Activated naive CD4-positive, alpha-beta T cell treated with anti-CD3 and anti-CD28 coated beads for 36 hours (primary cell): ENCODE data around the gene OR11H6. TPM values are rescaled to one million over a fixed set of nuclear protein-coding genes. Genes with fewer than 3 reads are reported as not detected.
"Not testable (repeated sequence)": the region's sequence is repeated elsewhere in the genome, so short reads cannot be mapped to it uniquely, and the experiment has no call there.

Source experiments
- CTCF ChIA-PET: fragments of 350-600 bp; sonication (Branson Sonifier 250); formaldehyde crosslinking; loops from one replicate; lab custom pipeline; 2021; ENCODE audit warnings: antibody characterized with exemption; lab: Charles Lee
- DNase-seq: peaks from one replicate; pipeline ENCODE4 v3.0.0-alpha.2; 2020
- H3K27ac Mint-ChIP-seq: one replicate; pipeline ENCODE4 v1.8.0; 2021; ENCODE audit warnings: mild to moderate bottlenecking, mixed read lengths
- H3K27me3 Mint-ChIP-seq: one replicate; pipeline ENCODE4 v1.8.0; 2021; ENCODE audit warnings: low read depth, mixed read lengths
- H3K36me3 Mint-ChIP-seq: one replicate; pipeline ENCODE4 v1.8.0; 2021; ENCODE audit warnings: low read depth, mixed read lengths
- H3K4me1 Mint-ChIP-seq: one replicate; pipeline ENCODE4 v1.8.0; 2021; ENCODE audit warnings: low read depth, mixed read lengths
- H3K4me3 Mint-ChIP-seq: one replicate; pipeline ENCODE4 v1.8.0; 2021; ENCODE audit warnings: mild to moderate bottlenecking, moderate library complexity, mixed read lengths
- H3K9me3 Mint-ChIP-seq: one replicate; pipeline ENCODE4 v1.8.0; 2021; ENCODE audit warnings: mixed read lengths
- intact Hi-C: fragments of 100-400 bp; cut with micrococcal nuclease; formaldehyde crosslinking; loops from one replicate; pipeline ENCODE4 v1.15.1; 2023
- total RNA-seq, 2 experiments: library from RNA; stranded (reverse); gene quantifications; one replicate each; pipeline ENCODE4 v1.2.3, GENCODE V29; 2021

Gene OR11H6
- total RNA-seq, 2 experiments from 2014 or later: not detected

DNA sequence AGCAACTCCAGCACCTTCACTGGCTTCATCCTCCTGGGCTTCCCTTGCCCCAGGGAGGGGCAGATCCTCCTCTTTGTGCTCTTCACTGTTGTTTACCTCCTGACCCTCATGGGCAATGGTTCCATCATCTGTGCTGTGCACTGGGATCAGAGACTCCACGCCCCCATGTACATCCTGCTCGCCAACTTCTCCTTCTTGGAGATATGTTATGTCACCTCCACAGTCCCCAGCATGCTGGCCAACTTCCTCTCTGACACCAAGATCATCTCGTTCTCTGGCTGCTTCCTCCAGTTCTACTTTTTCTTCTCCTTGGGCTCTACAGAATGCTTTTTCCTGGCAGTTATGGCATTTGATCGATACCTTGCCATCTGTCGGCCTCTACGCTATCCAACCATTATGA lies 26.1 kb upstream of the OR11H6 start:
- Mint-ChIP-seq H3K27ac (no peak overlapping the region), H3K4me3 (no peak overlapping the region), H3K4me1 (no peaks in the 10 kb centered on the region), H3K36me3 (no peaks in the 10 kb centered on the region), H3K9me3 (no peaks in the 10 kb centered on the region), H3K27me3 (peaks cover 2% of the 10 kb centered on the region)
- intact Hi-C loops: no loop called here
- no peak for DNase-seq
- CTCF ChIA-PET: no interaction called here

DNA sequence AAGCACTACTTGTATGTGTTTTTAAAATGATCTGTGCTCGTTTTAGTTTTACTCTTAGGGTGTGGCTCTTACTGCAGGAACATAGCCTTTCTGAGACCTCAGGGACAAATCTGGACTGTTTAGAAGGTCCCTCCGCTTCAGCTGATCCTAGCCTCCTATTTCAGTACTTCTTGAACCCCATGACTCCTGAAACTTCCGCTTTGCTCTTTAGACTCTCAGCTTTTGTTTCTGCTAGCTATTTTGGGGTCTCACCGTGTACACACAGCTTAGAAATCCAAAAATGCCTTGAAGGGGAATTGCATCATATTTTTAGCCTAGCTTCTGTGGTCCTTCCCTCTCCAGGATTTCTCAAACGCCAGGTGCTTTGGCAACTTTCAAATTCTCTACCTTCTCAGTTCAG lies 24.5 kb upstream of the OR11H6 start:
- Mint-ChIP-seq H3K27me3 (peaks cover 2% of the 10 kb centered on the region), H3K27ac (no peak overlapping the region), H3K9me3 (no peaks in the 10 kb centered on the region), H3K4me3 (no peak overlapping the region), H3K36me3 (no peaks in the 10 kb centered on the region), H3K4me1 (no peaks in the 10 kb centered on the region)
- intact Hi-C loops: no loop called here
- no peak for DNase-seq
- CTCF ChIA-PET: no interaction called here

DNA sequence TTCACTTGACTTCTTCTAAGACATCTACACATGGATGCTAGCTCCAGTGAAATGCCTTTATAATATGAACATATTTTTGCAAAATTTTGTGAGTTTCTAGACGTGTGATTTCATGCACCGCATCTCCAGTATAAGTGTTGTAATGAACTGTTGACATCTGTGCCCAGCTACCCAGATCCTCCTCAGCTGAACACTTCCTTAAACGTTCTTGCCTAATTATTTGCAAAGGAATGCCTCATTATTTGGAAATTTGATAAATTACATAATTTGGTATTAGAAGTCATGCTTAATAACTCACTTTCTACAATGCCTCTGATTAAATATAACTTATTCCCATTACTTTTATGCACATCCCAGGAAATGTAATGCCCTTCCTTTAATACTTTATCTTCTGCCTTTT lies 18.8 kb upstream of the OR11H6 start:
- intact Hi-C loops: no loop called here
- Mint-ChIP-seq H3K9me3 (no peaks in the 10 kb centered on the region), H3K4me3 (no peak overlapping the region), H3K36me3 (no peaks in the 10 kb centered on the region), H3K4me1 (no peaks in the 10 kb centered on the region), H3K27ac (no peak overlapping the region), H3K27me3 (no peaks in the 10 kb centered on the region)
- DNase-seq: no peak
- CTCF ChIA-PET: interaction anchor here (1.4 kb wide), 1 partner anchor 11 kb away, joined by 3 read pairs; no protein-coding TSS in a partner anchor

DNA sequence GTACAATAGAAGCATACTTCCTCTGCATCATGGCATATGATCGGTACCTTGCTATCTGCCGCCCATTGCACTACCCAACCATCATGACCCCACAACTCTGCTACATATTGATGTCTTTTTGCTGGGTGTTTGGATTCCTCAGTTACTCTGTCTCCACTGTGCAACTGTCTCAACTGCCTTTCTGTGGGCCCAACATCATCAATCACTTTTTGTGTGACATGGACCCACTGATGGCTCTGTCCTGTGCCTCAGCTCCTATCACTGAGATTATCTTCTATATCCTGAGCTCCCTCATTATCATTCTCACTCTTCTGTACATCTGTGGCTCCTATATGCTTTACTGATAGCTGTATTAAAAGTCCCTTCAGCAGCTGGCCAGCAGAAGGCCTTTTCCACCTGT lies 13.9 kb upstream of the OR11H6 start:
- no peaks in the 10 kb centered on the region for H3K4me1 Mint-ChIP-seq
- CTCF ChIA-PET: no interaction called here
- no peak overlapping the region for H3K4me3 Mint-ChIP-seq
- intact Hi-C loops: no loop called here
- no peaks in the 10 kb centered on the region for H3K27me3 Mint-ChIP-seq
- no peak for DNase-seq
- no peaks in the 10 kb centered on the region for H3K9me3 Mint-ChIP-seq
- no peaks in the 10 kb centered on the region for H3K36me3 Mint-ChIP-seq
- H3K27ac Mint-ChIP-seq: no peak overlapping the region

DNA sequence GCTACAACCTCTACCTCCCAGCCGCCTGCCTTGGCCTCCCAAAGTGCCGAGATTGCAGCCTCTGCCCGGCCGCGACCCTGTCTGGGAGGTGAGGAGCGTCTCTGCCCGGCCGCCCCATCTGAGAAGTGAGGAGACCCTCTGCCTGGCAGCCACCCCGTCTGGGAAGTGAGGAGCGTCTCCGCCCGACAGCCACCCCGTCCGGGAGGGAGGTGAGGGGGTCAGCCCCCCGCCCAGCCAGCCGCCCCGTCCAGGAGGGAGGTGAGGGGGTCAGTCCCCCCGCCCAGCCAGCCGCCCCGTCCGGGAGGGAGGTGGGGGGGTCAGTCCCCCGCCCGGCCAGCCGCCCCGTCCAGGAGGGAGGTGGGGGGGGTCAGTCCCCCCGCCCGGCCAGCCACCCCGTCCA lies 11.1 kb upstream of the OR11H6 start:
- H3K36me3 Mint-ChIP-seq, H3K27me3 Mint-ChIP-seq, DNase-seq, CTCF ChIA-PET, H3K4me3 Mint-ChIP-seq, intact Hi-C loops, H3K9me3 Mint-ChIP-seq, H3K27ac Mint-ChIP-seq, H3K4me1 Mint-ChIP-seq: not testable (repeated sequence)

DNA sequence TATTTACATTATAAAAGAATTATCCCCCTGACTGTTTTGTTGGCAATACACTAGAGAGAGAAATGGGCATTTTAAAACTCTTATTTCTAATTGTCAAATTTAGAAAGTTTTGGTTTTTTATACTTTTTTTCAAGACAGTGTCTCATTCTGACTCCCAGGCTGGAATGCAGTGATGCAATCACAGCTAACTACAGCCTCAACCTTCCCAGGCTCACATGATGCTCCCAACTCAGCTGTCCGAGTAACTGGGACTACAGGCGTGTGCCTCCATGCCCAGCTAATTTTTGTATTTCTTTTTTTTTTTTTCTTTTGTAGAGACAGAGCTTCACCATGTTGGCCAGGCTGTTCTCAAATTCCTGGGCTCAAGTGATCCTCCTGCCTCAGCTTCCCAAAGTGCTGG lies 8.3 kb upstream of the OR11H6 start:
- CTCF ChIA-PET: interaction anchor here (0.7 kb wide), 1 partner anchor 77 kb away, joined by 3 read pairs; no protein-coding TSS in a partner anchor

DNA sequence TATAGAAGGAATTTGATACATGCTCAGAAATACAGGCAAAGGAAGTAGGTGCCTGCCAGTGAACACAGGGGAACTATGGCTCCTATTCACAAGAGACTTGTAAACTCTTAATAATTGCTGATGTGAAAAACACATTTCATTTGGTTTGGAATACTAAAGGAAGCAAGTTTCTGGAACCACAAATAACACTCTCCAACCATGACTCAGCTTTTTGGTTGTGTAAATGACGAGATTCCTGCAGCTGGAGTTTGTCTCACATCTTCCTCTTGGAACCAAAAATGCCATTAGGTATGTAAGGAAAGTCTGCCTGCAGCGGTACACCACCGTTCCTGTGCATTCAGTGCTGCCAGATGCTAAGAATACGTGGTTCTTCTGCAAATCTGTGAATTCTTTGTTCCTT lies 4.5 kb upstream of the OR11H6 start:
- intact Hi-C loops: no loop called here
- Mint-ChIP-seq H3K4me3 (no peak overlapping the region), H3K27me3 (peaks cover 2% of the 10 kb centered on the region), H3K36me3 (no peaks in the 10 kb centered on the region), H3K27ac (no peak overlapping the region), H3K4me1 (no peaks in the 10 kb centered on the region), H3K9me3 (no peaks in the 10 kb centered on the region)
- CTCF ChIA-PET: no interaction called here
- DNase-seq: no peak

More for the DNA sequence above, 8.3 kb upstream of the OR11H6 start:
- Mint-ChIP-seq H3K4me3 (no peak overlapping the region), H3K4me1 (no peaks in the 10 kb centered on the region), H3K9me3 (no peaks in the 10 kb centered on the region), H3K27ac (no peak overlapping the region), H3K36me3 (no peaks in the 10 kb centered on the region), H3K27me3 (peaks cover 2% of the 10 kb centered on the region)
- DNase-seq: no peak
- intact Hi-C loops: no loop called here

DNA sequence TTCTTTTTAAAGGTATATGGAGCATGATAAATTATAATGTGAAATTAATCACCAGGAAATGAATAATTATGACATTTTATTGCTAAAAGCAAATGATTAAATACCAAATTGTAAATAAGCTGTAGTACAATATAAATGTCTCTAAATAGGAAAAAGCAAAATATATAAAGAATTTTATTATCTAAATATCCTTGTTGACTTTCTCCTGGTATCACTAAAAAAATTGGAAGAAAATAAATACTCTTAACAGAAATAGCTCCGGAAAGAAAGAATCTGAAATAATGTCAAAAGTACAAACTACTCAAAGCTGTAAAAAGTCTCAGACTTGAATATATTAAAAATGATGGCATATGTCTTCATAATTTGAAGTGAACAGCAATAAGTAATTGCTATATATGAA lies 5.2 kb downstream of the OR11H6 start, which contains the start of gene OR11H7:
OR11H7 (plus strand) TSS at position 301 of the 400 bp plus-strand sequence.
- DNase-seq: no peak
- CTCF ChIA-PET: no interaction called here
- peaks cover 9% of the 10 kb centered on the region for H3K9me3 Mint-ChIP-seq
- H3K4me1 Mint-ChIP-seq: no peaks in the 10 kb centered on the region
- H3K27me3 Mint-ChIP-seq: peaks cover 3% of the 10 kb centered on the region
- no peak within 1 kb of the TSS for H3K27ac Mint-ChIP-seq
- H3K4me3 Mint-ChIP-seq: no peak within 1 kb of the TSS
- no peaks in the 10 kb centered on the region for H3K36me3 Mint-ChIP-seq
- intact Hi-C loops: no loop called here

DNA sequence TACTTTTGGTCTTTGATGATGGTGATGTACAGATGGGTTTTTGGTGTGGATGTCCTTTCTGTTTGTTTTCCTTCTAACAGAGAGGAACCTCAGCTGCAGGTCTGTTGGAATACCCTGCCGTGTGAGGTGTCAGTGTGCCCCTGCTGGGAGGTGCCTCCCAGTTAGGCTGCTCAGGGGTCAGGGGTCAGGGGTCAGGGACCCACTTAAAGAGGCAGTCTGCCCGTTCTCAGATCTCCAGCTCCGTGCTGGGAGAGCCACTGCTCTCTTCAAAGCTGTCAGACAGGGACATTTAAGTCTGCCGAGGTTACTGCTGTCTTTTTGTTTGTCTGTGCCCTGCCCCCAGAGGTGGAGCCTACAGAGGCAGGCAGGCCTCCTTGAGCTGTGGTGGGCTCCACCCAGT lies 11.9 kb downstream of the OR11H6 start:
- H3K4me3 Mint-ChIP-seq, intact Hi-C loops, CTCF ChIA-PET, DNase-seq, H3K9me3 Mint-ChIP-seq, H3K36me3 Mint-ChIP-seq, H3K4me1 Mint-ChIP-seq, H3K27ac Mint-ChIP-seq, H3K27me3 Mint-ChIP-seq: not testable (repeated sequence)

DNA sequence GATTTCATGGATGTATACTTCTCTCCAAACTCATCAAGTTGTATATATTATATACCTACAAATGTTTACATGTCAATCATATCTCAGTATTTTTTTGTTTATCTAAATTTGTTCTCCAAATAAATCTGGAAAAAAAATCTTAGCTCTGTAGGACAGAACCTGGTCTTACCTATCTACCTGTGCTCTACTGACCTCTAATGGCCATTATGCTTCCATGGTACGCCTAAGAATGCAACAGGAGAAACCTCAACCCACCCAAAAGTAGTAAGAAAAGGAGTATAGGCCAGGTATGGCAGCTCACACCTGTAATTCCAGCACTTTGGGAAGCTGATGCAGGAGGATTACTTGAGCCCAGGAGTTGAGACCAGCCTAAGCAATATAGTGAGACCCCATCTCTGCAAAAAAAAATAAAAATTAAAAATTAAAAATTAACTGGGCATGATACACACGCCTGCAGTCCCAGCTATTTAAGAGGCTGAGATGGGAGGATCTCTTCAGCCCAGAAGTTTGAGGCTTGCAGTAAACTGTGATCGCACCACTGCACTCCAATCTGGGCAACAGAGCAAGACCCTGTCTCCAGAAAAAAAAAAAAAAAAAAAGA lies 24.2 kb downstream of the OR11H6 start:
- intact Hi-C loops: no loop called here
- Mint-ChIP-seq H3K36me3 (no peaks in the 10 kb centered on the region), H3K4me1 (no peaks in the 10 kb centered on the region), H3K4me3 (no peak overlapping the region), H3K9me3 (peaks cover 6% of the 10 kb centered on the region), H3K27ac (no peak overlapping the region), H3K27me3 (no peaks in the 10 kb centered on the region)
- DNase-seq: no peak
- CTCF ChIA-PET: interaction anchor here (0.6 kb wide), 1 partner anchor 1266 kb away, joined by 4 read pairs; no protein-coding TSS in a partner anchor

DNA sequence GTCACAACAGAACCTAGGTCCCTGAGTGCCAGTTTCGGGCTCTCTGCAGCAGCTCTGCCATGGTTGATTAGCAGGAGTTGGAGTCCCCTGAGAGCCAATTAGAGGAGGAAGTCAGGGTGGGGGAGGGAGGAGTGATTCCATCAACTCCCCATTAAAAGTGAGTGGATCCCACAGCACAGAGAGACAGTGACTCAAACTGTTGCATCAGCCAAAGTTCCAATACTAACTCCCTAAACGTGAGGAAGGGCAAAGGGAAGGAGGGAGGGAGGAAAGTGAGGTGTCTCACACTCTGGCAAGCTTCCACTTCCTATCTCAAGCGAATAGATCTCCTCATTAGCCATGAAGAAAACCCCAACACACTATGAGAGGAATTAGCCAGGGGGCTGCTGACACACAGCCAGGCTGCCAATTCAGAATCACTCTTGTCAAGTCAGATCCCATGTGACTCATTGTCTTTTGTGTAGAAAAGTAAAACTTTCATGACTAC lies 39.2 kb downstream of the OR11H6 start:
- intact Hi-C loops: no loop called here
- H3K27me3 Mint-ChIP-seq: no peaks in the 10 kb centered on the region
- no peaks in the 10 kb centered on the region for H3K4me1 Mint-ChIP-seq
- no peak overlapping the region for H3K4me3 Mint-ChIP-seq
- peaks cover 7% of the 10 kb centered on the region for H3K36me3 Mint-ChIP-seq
- no peak for DNase-seq
- CTCF ChIA-PET: no interaction called here
- H3K9me3 Mint-ChIP-seq: peaks cover 4% of the 10 kb centered on the region
- H3K27ac Mint-ChIP-seq: no peak overlapping the region

DNA sequence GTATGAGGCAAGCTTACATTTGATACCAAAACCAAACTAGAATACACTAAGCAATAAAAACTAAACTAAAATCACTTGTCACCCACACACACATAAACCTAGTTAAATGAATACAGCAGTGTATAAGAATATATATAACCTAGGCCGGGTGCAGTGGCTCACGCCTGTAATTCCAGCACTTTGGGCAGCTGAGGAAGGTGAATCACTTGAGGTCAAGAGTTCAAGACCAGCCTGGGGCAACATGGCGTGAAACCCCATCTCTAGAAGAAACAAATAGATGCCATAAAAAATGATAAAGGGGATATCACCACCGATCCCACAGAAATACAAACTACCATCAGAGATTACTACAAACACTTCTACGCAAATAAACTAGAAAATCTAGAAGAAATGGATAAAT lies 40.9 kb downstream of the OR11H6 start:
- intact Hi-C loops, H3K36me3 Mint-ChIP-seq, CTCF ChIA-PET, H3K27me3 Mint-ChIP-seq, DNase-seq, H3K27ac Mint-ChIP-seq, H3K4me3 Mint-ChIP-seq, H3K4me1 Mint-ChIP-seq, H3K9me3 Mint-ChIP-seq: not testable (repeated sequence)

DNA sequence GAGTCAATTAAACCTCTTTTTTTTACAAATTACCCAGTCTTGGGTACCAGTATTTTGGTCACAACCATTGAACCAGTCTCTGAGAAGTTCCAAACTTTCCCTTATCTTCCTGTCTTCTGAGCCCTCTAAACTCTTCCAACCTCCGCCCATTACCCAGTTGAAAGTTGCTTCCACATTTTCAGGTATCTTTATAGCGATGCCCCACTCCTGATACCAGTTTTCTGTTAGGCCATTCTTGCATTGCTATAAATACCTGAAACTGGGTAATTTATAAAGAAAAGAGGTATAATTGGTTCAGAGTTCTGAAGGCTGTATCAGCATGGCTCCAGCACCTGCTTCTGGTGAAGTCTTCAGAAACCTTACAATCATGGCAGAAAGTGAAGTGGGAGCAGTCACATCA lies 50.6 kb downstream of the OR11H6 start:
- Mint-ChIP-seq H3K4me1 (peaks cover 6% of the 10 kb centered on the region), H3K27me3 (no peaks in the 10 kb centered on the region), H3K36me3 (peaks cover 49% of the 10 kb centered on the region), H3K9me3 (peaks cover 35% of the 10 kb centered on the region), H3K4me3 (no peak overlapping the region), H3K27ac (no peak overlapping the region)
- intact Hi-C loops: no loop called here
- no peak for DNase-seq
- CTCF ChIA-PET: no interaction called here
